Kidney epithelial cell (primary cell): ENCODE measurements around the gene MCTP1. TPM values are rescaled to one million over a fixed set of nuclear protein-coding genes. Genes with fewer than 3 reads are reported as not detected.

Source experiments
- DNase-seq: peaks from one replicate; pipeline ENCODE4 v3.0.0-alpha.2; 2010; ENCODE audit warnings: low read depth
- H3K27me3 ChIP-seq: 2 replicates; pipeline ENCODE4 v1.6.0; 2011; ENCODE audit warnings: low read length; ENCODE audit not compliant: control insufficient read depth, insufficient read depth
- H3K36me3 ChIP-seq: 2 replicates; pipeline ENCODE4 v1.5.1; 2011; ENCODE audit warnings: low read length; ENCODE audit not compliant: control insufficient read depth, insufficient read depth
- H3K4me3 ChIP-seq: 2 replicates; pipeline ENCODE4 v1.5.1; 2011; ENCODE audit warnings: low read depth, mild to moderate bottlenecking, control low read depth, low read length
- CTCF ChIP-seq: IDR thresholded peaks from 2 replicates; pipeline ENCODE4 v1.5.1; 2011; ENCODE audit warnings: mild to moderate bottlenecking, moderate library complexity, low read length, control low read depth, inconsistent platforms; ENCODE audit not compliant: insufficient read depth, poor library complexity, severe bottlenecking
- total RNA-seq: library from RNA; depleted of rRNA; stranded (reverse); fragments of >200 nt; gene quantifications from 2 replicates; pipeline ENCODE4 v1.2.3, GENCODE V29; 2015

Gene MCTP1
- total RNA-seq, 1 donor from 2014 or later = 12.9 TPM

GRCh38 chr5:95194856-95195255, 90.0 kb downstream of the MCTP1 start:
- no peaks in the 10 kb centered on the region for H3K27me3 ChIP-seq
- no peak for DNase-seq
- no peak for TF ChIP-seq CTCF
- no peaks in the 10 kb centered on the region for H3K36me3 ChIP-seq
- no peak overlapping the region for H3K4me3 ChIP-seq

- Histone ChIP-seq H3K36me3 (no peaks in the 10 kb centered on the region), H3K4me3 (no peak overlapping the region), H3K27me3 (no peaks in the 10 kb centered on the region)
- TF ChIP-seq CTCF = no peak
- DNase-seq = no peak
These were observed 93.6 kb downstream of the MCTP1 start for GRCh38 chr5:95191330-95191729.

- no peak for DNase-seq
- Histone ChIP-seq H3K36me3 (no peaks in the 10 kb centered on the region), H3K4me3 (no peak overlapping the region), H3K27me3 (no peaks in the 10 kb centered on the region)
- TF ChIP-seq CTCF = no peak
These were observed 100.0 kb downstream of the MCTP1 start for GRCh38 chr5:95184924-95185323.

- H3K4me3 ChIP-seq = no peak overlapping the region
- no peak for TF ChIP-seq CTCF
- H3K27me3 ChIP-seq = no peaks in the 10 kb centered on the region
- DNase-seq = no peak
- H3K36me3 ChIP-seq = no peaks in the 10 kb centered on the region
These were observed 103.2 kb downstream of the MCTP1 start for GRCh38 chr5:95181644-95182043.

GRCh38 chr5:95178046-95178651, 106.7 kb downstream of the MCTP1 start:
- no peaks in the 10 kb centered on the region for H3K27me3 ChIP-seq
- peak; percentile 96 for DNase-seq
- H3K36me3 ChIP-seq = no peaks in the 10 kb centered on the region
- peak; percentile 81 for TF ChIP-seq CTCF
- no peak overlapping the region for H3K4me3 ChIP-seq

- no peak overlapping the region for H3K4me3 ChIP-seq
- no peak for TF ChIP-seq CTCF
- DNase-seq = no peak
- H3K27me3 ChIP-seq = no peaks in the 10 kb centered on the region
- H3K36me3 ChIP-seq = no peaks in the 10 kb centered on the region
These were observed 107.4 kb downstream of the MCTP1 start for GRCh38 chr5:95177456-95177855.
